ENCODE results near the gene LRRC75A. TPM values are rescaled to one million over a fixed set of nuclear protein-coding genes. Genes with fewer than 3 reads are reported as not detected.

The LRRC75A gene
- total and polyA plus RNA-seq, 2 of the 13 experiments (the other 11 are each of a cell fraction or from before 2014, with no cell fraction given), result 0.03 TPM; not detected in 1

DNA sequence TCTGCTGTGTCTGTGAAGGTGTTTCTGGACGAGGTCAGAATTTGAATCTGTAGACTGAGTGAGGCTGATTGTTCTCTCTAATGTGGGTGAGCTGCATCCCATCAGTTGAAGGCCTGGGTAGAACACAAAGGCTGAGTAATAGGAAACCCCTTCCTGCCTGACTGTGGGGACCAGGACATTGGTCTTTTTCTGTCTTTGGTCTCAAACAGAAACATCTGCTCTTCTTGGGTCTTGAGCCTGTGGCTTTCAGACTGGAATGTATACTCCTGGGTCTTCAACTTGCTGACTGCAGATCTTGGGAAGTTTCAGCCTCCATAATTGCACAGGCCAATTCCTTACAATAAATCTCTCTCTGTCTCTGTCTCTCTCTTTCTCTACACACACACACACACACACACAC, 19.6 kb upstream of the LRRC75A start (continued):
- no peak for TF ChIP-seq ARID4A (CRISPR knock-in tag; IDR thresholded peaks at IDR 0.05; ENCODE audit: borderline replicate concordance)
- TF ChIP-seq AHDC1 (CRISPR knock-in tag; IDR thresholded peaks at IDR 0.05; ENCODE audit: borderline replicate concordance), result no peak
- no peak for TF ChIP-seq ZNF496 (CRISPR knock-in tag; IDR thresholded peaks at IDR 0.05; ENCODE audit: insufficient replicate concordance)
